Measurements from ENCODE around the gene PRKX.

PRKX gene

GRCh38 chrX:3697701-3698279 lies 15.7 kb downstream of the PRKX start:
- no peaks in the 10 kb centered on the region for H3K9me2 ChIP-seq (replicated peaks; ENCODE audit: control insufficient read depth, low read length)
- no peaks in the 10 kb centered on the region for H4K20me1 ChIP-seq (ENCODE audit: control insufficient read depth, insufficient read depth, low read depth, low read length)
- peaks cover 29% of the 10 kb centered on the region for H3K79me2 ChIP-seq (ENCODE audit: control insufficient read depth, low read length)
- H3F3A ChIP-seq (ENCODE audit: control insufficient read depth, insufficient read depth), result no peaks in the 10 kb centered on the region
- no peak overlapping the region for H3K4me3 ChIP-seq (ENCODE audit: low read length)
- TF ChIP-seq CTCF (IDR thresholded peaks at IDR 0.05; ENCODE audit: low read depth, low read length, poor library complexity, severe bottlenecking) (no peak), EZH2phosphoT487 (IDR thresholded peaks at IDR 0.05; ENCODE audit: borderline replicate concordance, low read length) (no peak)
- H3K36me3 ChIP-seq (ENCODE audit: control insufficient read depth, low read length), result no peaks in the 10 kb centered on the region
- H3K27me3 ChIP-seq (ENCODE audit: control insufficient read depth, low read length), result no peaks in the 10 kb centered on the region
- H3K9me3 ChIP-seq (ENCODE audit: control insufficient read depth, insufficient read depth, low read length), result no peaks in the 10 kb centered on the region
- H3K4me2 ChIP-seq (ENCODE audit: low read length), result no peak overlapping the region
- H3K4me1 ChIP-seq (ENCODE audit: control insufficient read depth, low read length), result peaks cover 39% of the 10 kb centered on the region
- no peak overlapping the region for H3K27ac ChIP-seq (ENCODE audit: low read depth, low read length)

GRCh38 chrX:3697220-3697684 lies 16.2 kb downstream of the PRKX start:
- Histone ChIP-seq H3K27me3 (ENCODE audit: control insufficient read depth, low read length) (no peaks in the 10 kb centered on the region), H3K4me2 (ENCODE audit: low read length) (no peak overlapping the region), H3K27ac (ENCODE audit: low read depth, low read length) (no peak overlapping the region), H3K9me2 (replicated peaks; ENCODE audit: control insufficient read depth, low read length) (no peaks in the 10 kb centered on the region), H3F3A (ENCODE audit: control insufficient read depth, insufficient read depth) (no peaks in the 10 kb centered on the region), H3K36me3 (ENCODE audit: control insufficient read depth, low read length) (no peaks in the 10 kb centered on the region), H3K4me3 (ENCODE audit: low read length) (no peak overlapping the region), H4K20me1 (ENCODE audit: control insufficient read depth, insufficient read depth, low read depth, low read length) (no peaks in the 10 kb centered on the region), H3K79me2 (ENCODE audit: control insufficient read depth, low read length) (peaks cover 29% of the 10 kb centered on the region), H3K9me3 (ENCODE audit: control insufficient read depth, insufficient read depth, low read length) (no peaks in the 10 kb centered on the region), H3K4me1 (ENCODE audit: control insufficient read depth, low read length) (peaks cover 39% of the 10 kb centered on the region)
- TF ChIP-seq CTCF (IDR thresholded peaks at IDR 0.05; ENCODE audit: low read depth, low read length, poor library complexity, severe bottlenecking) (no peak), EZH2phosphoT487 (IDR thresholded peaks at IDR 0.05; ENCODE audit: borderline replicate concordance, low read length) (no peak)

GRCh38 chrX:3695536-3695935 lies 17.9 kb downstream of the PRKX start:
- Histone ChIP-seq H3K27me3 (ENCODE audit: control insufficient read depth, low read length) (no peaks in the 10 kb centered on the region), H3K9me2 (replicated peaks; ENCODE audit: control insufficient read depth, low read length) (no peaks in the 10 kb centered on the region), H3K79me2 (ENCODE audit: control insufficient read depth, low read length) (peaks cover 21% of the 10 kb centered on the region), H4K20me1 (ENCODE audit: control insufficient read depth, insufficient read depth, low read depth, low read length) (no peaks in the 10 kb centered on the region), H3K36me3 (ENCODE audit: control insufficient read depth, low read length) (no peaks in the 10 kb centered on the region), H3F3A (ENCODE audit: control insufficient read depth, insufficient read depth) (no peaks in the 10 kb centered on the region), H3K4me1 (ENCODE audit: control insufficient read depth, low read length) (peaks cover 37% of the 10 kb centered on the region), H3K27ac (ENCODE audit: low read depth, low read length) (no peak overlapping the region), H3K4me2 (ENCODE audit: low read length) (peak overlapping the region; percentile 30), H3K4me3 (ENCODE audit: low read length) (no peak overlapping the region), H3K9me3 (ENCODE audit: control insufficient read depth, insufficient read depth, low read length) (no peaks in the 10 kb centered on the region)
- no peak for TF ChIP-seq EZH2phosphoT487 (IDR thresholded peaks at IDR 0.05; ENCODE audit: borderline replicate concordance, low read length)
- TF ChIP-seq CTCF (IDR thresholded peaks at IDR 0.05; ENCODE audit: low read depth, low read length, poor library complexity, severe bottlenecking), result no peak

Measured in DOHH2 (cell line).